ENCODE measurements around the gene TEP1. TPM values are rescaled to one million over a fixed set of nuclear protein-coding genes. Genes with fewer than 3 reads are reported as not detected.
"Not testable (repeated sequence)": the region's sequence is repeated elsewhere in the genome, so short reads cannot be mapped to it uniquely, and the experiment has no call there.

TEP1 gene
- 12.2 and 16.8 TPM in 2 replicates for total RNA-seq (2012; rRNA removed)

DNA sequence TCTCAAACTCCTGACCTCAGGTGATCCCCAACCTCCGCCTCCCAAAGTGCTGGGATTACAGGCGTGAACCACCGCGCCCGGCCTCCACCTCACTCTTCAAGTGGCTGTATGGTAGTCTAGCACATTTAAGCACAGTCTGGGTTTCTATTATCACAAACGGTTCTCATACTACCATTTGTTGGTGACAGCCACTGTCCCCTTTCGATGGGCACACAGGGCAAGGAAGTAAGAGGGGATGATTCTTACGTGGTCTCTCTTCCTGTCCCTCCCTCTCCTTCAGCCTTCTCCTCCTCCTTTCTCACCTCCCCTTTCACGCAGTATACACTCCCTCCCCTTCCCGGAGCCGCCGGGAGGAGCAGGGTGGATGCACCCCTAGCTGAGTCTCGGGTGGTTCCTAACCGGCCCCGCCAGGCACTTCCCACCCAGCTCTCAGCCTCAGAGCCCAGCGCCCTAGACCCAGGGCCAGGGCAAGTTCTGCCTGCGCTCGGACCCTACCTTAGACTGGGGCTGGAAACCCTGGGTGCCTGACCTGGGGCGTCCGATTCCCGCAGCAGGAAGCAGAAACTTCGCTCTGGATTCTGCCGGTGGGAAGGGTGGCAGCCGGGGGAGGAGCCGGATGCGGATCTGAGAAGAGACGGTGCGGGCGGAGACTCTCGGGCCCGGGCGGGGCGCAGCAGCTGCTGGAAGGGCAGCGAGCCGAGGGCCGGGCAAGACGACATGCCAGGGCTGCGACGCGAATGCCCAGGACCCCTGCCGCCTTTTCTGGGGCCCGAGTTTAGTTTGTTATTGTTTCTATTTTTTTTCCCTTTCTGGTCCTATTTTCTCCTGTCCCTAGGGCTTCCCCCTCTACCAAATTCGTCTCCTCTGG lies at the start of gene TEP1:
Gene TEP1, minus strand, starts transcription at position 626 of the 868 bp plus-strand sequence. CDS start 5,062 bp downstream, outside the sequence.
- no peaks in the 10 kb centered on the region for H3K9me3 ChIP-seq (replicated peaks; ENCODE audit: low read length)
- H3K4me1 ChIP-seq (ENCODE audit: control insufficient read depth, insufficient read depth, low read length): peaks cover 20% of the 10 kb centered on the region
- peak within 1 kb of the TSS; percentile 97 for H3K9ac ChIP-seq (ENCODE audit: low read depth, low read length)
- no peaks in the 10 kb centered on the region for H3K27me3 ChIP-seq (ENCODE audit: control insufficient read depth, insufficient read depth, low read length)
- H3K4me2 ChIP-seq (ENCODE audit: low read length): peak within 1 kb of the TSS; percentile 92
- peak within 1 kb of the TSS; percentile 98 for H3K4me3 ChIP-seq (ENCODE audit: low read length)
- H3K36me3 ChIP-seq (ENCODE audit: insufficient read depth, low read length): peaks cover 3% of the 10 kb centered on the region

DNA sequence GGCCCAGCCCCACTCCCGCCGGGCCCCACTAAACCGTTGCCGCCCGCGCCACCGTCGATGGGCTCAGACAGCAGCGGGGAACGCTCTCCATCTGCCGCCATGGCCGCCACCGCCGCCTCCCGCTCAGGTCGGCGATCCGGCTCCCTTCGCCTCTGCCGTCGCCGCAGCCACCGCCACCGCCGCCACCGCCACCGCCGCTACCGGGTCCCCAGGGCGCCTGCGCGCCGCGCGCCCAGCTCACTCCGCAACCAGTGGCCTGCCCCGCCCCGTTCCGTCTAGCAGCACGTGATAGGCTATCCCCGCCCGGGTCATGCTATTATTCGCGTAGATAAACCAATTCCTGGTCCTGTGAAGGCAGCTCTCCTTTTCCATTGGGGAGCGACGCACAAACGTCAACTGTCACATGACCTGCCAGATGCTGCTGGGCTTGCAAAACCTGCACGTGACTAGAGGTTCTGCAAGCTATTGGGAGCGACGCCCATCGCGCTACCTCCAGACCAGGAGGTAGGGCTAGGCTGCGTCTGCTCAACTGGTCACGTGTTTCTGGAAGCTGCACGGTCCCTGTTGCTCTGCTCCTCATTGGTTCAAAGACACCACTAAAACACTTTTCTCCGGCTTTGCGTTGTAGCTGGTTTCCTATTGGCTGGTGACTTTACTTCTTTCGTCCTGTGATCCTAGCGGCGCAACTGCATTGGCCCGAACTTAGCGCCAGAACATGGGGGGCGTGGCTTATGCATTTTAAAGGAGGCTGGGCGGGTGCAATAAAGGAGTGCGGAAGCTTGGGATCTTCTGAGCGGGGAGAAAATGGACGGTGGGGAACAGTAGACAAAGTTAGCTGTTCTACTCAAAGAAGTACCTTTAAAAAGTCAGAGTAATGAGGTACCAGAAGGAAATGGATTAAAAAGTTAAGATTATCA lies 48.2 kb upstream of the TEP1 start, which contains the start of gene PIP4P1:
Gene PIP4P1, minus strand, starts transcription at position 210 of the 917 bp plus-strand sequence. Its CDS starts 109 bp downstream, at position 101.
- peak within 1 kb of the TSS; percentile 89 for H3K9ac ChIP-seq (ENCODE audit: low read depth, low read length)
- peaks cover 30% of the 10 kb centered on the region for H3K36me3 ChIP-seq (ENCODE audit: insufficient read depth, low read length)
- H3K9me3 ChIP-seq (replicated peaks; ENCODE audit: low read length): no peaks in the 10 kb centered on the region
- H3K4me3 ChIP-seq (ENCODE audit: low read length): peak within 1 kb of the TSS; percentile 85
- no peaks in the 10 kb centered on the region for H3K27me3 ChIP-seq (ENCODE audit: control insufficient read depth, insufficient read depth, low read length)
- H3K4me2 ChIP-seq (ENCODE audit: low read length): peak within 1 kb of the TSS; percentile 90
- peaks cover 14% of the 10 kb centered on the region for H3K4me1 ChIP-seq (ENCODE audit: control insufficient read depth, insufficient read depth, low read length)

DNA sequence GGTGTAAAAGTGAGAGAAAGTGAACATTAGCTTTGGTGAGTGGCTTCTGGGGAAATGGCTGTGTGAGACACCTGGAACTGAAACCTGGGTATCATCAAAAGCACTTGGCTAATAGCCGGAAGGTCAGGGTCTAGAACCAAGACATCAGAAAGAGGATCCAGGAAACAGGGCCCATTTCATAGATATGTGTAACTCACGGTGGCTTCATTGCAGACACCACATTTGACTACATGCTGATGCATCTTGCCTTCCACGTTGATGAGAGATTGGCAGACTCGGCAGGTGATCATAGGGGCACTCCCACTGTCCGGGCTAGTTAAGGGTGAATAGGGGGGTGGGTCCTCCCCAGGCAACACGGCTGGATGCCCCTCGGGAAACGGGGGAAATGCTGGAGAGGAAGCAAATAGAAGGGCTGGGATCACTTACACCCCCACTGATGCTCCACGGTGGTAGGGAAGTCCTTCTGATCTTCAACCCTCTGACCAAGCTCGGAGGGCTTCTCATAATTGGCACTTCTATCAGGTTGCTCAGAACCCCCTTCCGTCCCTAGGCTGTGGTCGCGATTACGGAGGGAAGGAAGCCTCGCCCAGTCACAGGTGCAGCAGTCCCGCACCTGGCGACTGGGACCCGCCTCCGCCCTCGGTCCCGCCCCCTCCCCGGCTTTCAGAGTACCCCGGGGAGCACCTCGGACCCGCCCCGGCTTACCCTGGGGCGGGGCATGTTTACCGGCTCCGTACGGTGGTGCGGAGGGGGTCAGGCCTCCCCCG lies 47.3 kb upstream of the TEP1 start:
- no peaks in the 10 kb centered on the region for H3K27me3 ChIP-seq (ENCODE audit: control insufficient read depth, insufficient read depth, low read length)
- H3K9me3 ChIP-seq (replicated peaks; ENCODE audit: low read length): no peaks in the 10 kb centered on the region
- H3K36me3 ChIP-seq (ENCODE audit: insufficient read depth, low read length): peaks cover 36% of the 10 kb centered on the region
- peaks cover 17% of the 10 kb centered on the region for H3K4me1 ChIP-seq (ENCODE audit: control insufficient read depth, insufficient read depth, low read length)
- H3K9ac ChIP-seq (ENCODE audit: low read depth, low read length): peak overlapping the region; percentile 89
- peak overlapping the region; percentile 85 for H3K4me3 ChIP-seq (ENCODE audit: low read length)
- H3K4me2 ChIP-seq (ENCODE audit: low read length): peak overlapping the region; percentile 90

DNA sequence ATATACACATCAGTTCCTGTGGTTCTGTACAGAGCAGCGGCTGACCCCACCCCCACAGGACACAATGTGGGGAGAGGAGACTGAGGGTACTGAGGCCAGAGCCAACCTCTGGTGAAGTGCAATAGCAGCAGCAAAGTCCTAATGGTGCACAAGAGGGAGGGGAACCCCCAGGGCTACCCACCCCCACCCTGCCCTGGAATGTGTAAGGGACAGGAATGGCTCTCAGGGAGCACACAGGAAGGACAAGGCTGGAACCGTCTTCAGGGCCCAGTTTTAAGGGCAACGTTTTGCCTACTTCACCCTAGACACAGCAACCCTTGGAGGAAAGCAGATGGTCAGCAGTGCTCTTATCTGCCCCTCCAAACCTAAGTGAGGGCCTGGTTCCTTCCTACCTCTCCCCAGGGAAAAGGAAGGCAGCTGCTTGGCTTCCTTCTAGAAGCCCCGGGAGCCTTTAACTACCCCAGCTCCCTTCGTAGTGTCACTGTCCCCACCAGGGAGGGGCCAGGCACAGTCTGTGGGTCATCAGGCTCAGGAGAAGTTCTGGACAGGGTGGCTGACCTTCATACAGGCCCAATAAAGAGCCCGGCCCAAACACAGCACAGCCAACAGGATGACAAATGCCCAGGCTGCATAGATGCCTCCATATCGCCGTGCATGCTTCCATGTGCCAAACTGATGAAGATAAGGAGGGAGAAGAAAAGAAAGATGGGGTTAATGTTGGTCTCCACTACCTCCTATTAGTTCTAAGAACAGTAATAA lies 44.9 kb upstream of the TEP1 start:
- peaks cover 21% of the 10 kb centered on the region for H3K4me1 ChIP-seq (ENCODE audit: control insufficient read depth, insufficient read depth, low read length)
- H3K27me3 ChIP-seq (ENCODE audit: control insufficient read depth, insufficient read depth, low read length): no peaks in the 10 kb centered on the region
- no peak overlapping the region for H3K4me2 ChIP-seq (ENCODE audit: low read length)
- no peak overlapping the region for H3K9ac ChIP-seq (ENCODE audit: low read depth, low read length)
- H3K36me3 ChIP-seq (ENCODE audit: insufficient read depth, low read length): peaks cover 36% of the 10 kb centered on the region
- no peaks in the 10 kb centered on the region for H3K9me3 ChIP-seq (replicated peaks; ENCODE audit: low read length)
- no peak overlapping the region for H3K4me3 ChIP-seq (ENCODE audit: low read length)

DNA sequence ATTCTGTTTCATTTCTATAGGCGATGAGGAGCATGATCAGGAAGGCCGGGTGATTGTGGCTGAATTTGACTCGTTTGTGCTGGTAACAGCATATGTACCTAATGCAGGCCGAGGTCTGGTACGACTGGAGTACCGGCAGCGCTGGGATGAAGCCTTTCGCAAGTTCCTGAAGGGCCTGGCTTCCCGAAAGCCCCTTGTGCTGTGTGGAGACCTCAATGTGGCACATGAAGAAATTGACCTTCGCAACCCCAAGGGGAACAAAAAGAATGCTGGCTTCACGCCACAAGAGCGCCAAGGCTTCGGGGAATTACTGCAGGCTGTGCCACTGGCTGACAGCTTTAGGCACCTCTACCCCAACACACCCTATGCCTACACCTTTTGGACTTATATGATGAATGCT lies 43.7 kb upstream of the TEP1 start:
- H3K9ac ChIP-seq (ENCODE audit: low read depth, low read length): peak overlapping the region; percentile 90
- H3K4me1 ChIP-seq (ENCODE audit: control insufficient read depth, insufficient read depth, low read length): peaks cover 21% of the 10 kb centered on the region
- peaks cover 39% of the 10 kb centered on the region for H3K36me3 ChIP-seq (ENCODE audit: insufficient read depth, low read length)
- H3K27me3 ChIP-seq (ENCODE audit: control insufficient read depth, insufficient read depth, low read length): no peaks in the 10 kb centered on the region
- H3K9me3 ChIP-seq (replicated peaks; ENCODE audit: low read length): no peaks in the 10 kb centered on the region
- H3K4me2 ChIP-seq (ENCODE audit: low read length): peak overlapping the region; percentile 88
- H3K4me3 ChIP-seq (ENCODE audit: low read length): no peak overlapping the region

DNA sequence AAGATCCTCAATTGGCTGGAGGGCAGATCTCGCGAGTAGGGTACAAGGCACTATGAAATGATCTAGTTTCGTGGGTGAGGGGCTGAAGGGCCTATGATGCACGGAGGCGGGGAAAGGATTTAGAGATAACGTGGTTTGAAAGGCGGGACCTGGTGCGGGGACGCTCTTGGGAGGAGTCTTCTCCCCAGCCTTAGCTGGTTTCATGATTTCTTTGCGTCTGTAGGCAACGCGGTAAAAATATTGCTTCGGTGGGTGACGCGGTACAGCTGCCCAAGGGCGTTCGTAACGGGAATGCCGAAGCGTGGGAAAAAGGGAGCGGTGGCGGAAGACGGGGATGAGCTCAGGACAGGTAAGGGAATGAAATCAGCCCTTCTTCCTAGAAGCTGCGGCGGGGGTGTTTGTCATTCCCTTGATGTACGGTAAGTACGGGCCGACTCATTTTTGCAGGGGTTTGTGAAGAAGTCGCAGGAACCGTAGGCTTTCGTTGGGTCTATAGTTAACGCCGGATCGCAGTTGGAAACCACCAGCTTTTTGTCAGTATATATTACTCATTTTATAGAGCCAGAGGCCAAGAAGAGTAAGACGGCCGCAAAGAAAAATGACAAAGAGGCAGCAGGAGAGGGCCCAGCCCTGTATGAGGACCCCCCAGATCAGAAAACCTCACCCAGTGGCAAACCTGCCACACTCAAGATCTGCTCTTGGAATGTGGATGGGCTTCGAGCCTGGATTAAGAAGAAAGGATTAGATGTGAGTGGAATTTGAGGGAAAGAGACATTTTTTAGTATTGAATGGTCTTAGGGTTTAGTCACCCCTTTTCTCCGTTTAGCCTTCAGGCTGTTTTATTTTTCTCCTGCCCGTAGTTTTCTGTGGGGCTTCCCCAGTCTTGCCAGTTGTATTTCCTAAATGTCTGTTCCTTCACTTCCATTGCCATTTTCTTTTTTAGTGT lies 42.3 kb upstream of the TEP1 start:
- peak overlapping the region; percentile 88 for H3K4me2 ChIP-seq (ENCODE audit: low read length)
- H3K4me3 ChIP-seq (ENCODE audit: low read length): peak overlapping the region; percentile 77
- peaks cover 21% of the 10 kb centered on the region for H3K4me1 ChIP-seq (ENCODE audit: control insufficient read depth, insufficient read depth, low read length)
- no peaks in the 10 kb centered on the region for H3K9me3 ChIP-seq (replicated peaks; ENCODE audit: low read length)
- H3K27me3 ChIP-seq (ENCODE audit: control insufficient read depth, insufficient read depth, low read length): no peaks in the 10 kb centered on the region
- H3K36me3 ChIP-seq (ENCODE audit: insufficient read depth, low read length): peaks cover 43% of the 10 kb centered on the region
- H3K9ac ChIP-seq (ENCODE audit: low read depth, low read length): peak overlapping the region; percentile 90

DNA sequence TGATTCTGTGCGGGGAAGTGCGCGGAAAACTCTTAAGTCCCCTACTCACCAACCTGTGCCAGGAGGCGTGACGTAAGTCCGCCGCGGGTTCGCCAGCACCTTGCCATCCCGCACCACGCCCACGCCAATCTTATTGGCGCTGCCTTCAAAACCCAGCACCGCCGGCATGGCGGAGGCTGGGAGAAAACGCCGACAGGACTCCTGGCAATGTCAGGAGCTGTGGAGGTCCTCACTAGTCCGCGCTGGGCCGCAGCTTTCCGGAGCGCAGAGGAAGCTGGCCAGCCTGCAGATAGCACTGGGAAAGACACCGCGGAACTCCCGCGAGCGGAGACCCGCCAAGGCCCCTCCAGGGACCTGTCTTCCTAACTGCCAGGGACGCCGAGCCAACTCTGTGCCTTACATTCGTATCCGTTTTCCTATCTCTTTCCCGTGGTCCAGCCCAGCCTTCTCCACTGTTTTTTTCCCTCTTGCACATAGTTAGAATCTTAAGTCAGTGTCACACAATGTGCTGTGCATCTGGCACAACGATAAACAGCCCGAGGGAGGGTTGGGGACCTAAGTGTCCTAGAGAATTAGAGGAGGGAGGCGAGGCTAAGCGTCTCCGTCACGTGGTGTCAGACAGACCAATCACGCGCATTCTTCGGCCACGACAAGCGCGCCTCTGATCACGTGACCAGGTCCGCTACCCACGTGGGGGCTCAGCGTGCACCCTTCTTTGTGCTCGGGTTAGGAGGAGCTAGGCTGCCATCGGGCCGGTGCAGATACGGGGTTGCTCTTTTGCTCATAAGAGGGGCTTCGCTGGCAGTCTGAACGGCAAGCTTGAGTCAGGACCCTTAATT lies 41.4 kb upstream of the TEP1 start, which contains the start of the genes APEX1 and OSGEP:
Gene APEX1, plus strand, starts transcription at position 711 of the 839 bp plus-strand sequence. CDS start 420 bp downstream, outside the sequence.
Gene OSGEP, minus strand, starts transcription at position 297 of the 839 bp plus-strand sequence. Its CDS starts 129 bp downstream, at position 168.
- Histone ChIP-seq H3K4me1 (ENCODE audit: control insufficient read depth, insufficient read depth, low read length) (peaks cover 14% of the 10 kb centered on the region), H3K36me3 (ENCODE audit: insufficient read depth, low read length) (peaks cover 45% of the 10 kb centered on the region)

DNA sequence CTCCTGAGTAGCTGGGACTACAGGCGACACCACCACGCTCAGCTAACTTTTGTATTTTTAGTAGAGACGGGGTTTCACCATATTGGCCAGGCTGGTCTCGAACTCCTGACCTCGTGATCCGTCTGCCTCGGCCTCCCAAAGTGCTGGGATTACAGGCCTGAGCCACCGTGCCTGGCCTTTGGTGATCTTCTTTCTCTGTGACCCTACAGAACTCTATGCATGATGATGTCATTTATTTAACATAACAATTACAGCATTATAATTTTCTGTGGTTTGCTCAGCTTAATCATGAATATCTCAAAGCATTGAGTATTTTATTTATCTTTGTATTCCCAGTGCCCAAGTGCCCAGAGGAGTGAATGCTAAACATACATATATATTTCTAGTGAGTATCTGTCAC lies 39.5 kb upstream of the TEP1 start:
- H3K4me3 ChIP-seq (ENCODE audit: low read length); H3K4me2 ChIP-seq (ENCODE audit: low read length); H3K27me3 ChIP-seq (ENCODE audit: control insufficient read depth, insufficient read depth, low read length); H3K9ac ChIP-seq (ENCODE audit: low read depth, low read length); H3K9me3 ChIP-seq (replicated peaks; ENCODE audit: low read length): not testable (repeated sequence)
- Histone ChIP-seq H3K4me1 (ENCODE audit: control insufficient read depth, insufficient read depth, low read length) (peaks cover 13% of the 10 kb centered on the region), H3K36me3 (ENCODE audit: insufficient read depth, low read length) (peaks cover 47% of the 10 kb centered on the region)

More for the DNA sequence above, 41.4 kb upstream of the TEP1 start, which contains the start of the genes APEX1 and OSGEP:
- Histone ChIP-seq H3K9ac (ENCODE audit: low read depth, low read length) (peak within 1 kb of the TSS; percentile 90), H3K4me3 (ENCODE audit: low read length) (peak within 1 kb of the TSS; percentile 77), H3K4me2 (ENCODE audit: low read length) (peak within 1 kb of the TSS; percentile 88), H3K27me3 (ENCODE audit: control insufficient read depth, insufficient read depth, low read length) (no peaks in the 10 kb centered on the region), H3K9me3 (replicated peaks; ENCODE audit: low read length) (no peaks in the 10 kb centered on the region)

DNA sequence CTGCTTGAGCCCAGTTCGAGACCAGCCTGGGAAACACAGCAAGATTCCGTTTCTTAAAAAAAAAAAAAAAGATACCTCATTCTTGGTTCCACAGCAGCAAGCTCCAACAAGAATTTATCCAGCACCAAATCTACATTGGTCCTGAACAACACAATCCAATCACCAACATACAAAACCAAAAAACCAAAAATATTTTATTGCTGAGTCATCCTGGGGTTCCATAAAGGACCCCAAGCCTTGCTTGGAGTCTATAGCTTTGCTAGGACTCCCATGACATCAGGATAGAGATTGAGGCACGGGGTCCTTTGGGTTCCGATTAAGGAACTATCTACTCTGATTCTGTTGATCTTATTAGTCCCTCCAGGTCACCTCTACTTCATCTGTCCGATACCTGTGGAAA lies 33.6 kb upstream of the TEP1 start:
- Histone ChIP-seq H3K27me3 (ENCODE audit: control insufficient read depth, insufficient read depth, low read length) (no peaks in the 10 kb centered on the region), H3K9me3 (replicated peaks; ENCODE audit: low read length) (no peaks in the 10 kb centered on the region), H3K4me3 (ENCODE audit: low read length) (no peak overlapping the region), H3K4me1 (ENCODE audit: control insufficient read depth, insufficient read depth, low read length) (no peaks in the 10 kb centered on the region), H3K9ac (ENCODE audit: low read depth, low read length) (no peak overlapping the region), H3K36me3 (ENCODE audit: insufficient read depth, low read length) (peaks cover 52% of the 10 kb centered on the region), H3K4me2 (ENCODE audit: low read length) (no peak overlapping the region)

Data from skeletal muscle satellite cell (primary cell).